Testis (tissue), 3 donors: Measurements from ENCODE around the gene PLXDC2. TPM values are rescaled to one million over a fixed set of nuclear protein-coding genes. Genes with fewer than 3 reads are reported as not detected.

Experiments used
- DNase-seq: peaks from one replicate; pipeline ENCODE4 v3.0.0-alpha.2; 2019
- H3K27ac ChIP-seq, 2 donors: fragments of 200-600 bp; sonication (generic); one replicate each; pipeline ENCODE4 v1.5.1; 2019
- H3K27me3 ChIP-seq: fragments of 200-600 bp; sonication (generic); one replicate; pipeline ENCODE4 v1.5.1; 2019
- H3K36me3 ChIP-seq: fragments of 200-600 bp; sonication (generic); one replicate; pipeline ENCODE4 v1.5.1; 2017; ENCODE audit warnings: low read depth; ENCODE audit errors: missing control alignments
- H3K4me1 ChIP-seq: fragments of 200-600 bp; sonication (generic); one replicate; pipeline ENCODE4 v1.5.1; 2019
- H3K4me3 ChIP-seq, 2 donors: fragments of 200-600 bp; sonication (generic); one replicate each; pipeline ENCODE4 v1.5.1; 2017 to 2019
- H3K9me3 ChIP-seq: fragments of 200-600 bp; sonication (generic); one replicate; pipeline ENCODE4 v1.5.1; 2017
- CTCF ChIP-seq, 3 experiments: fragments of 450-650 bp in 2 of 3; fragments of 200-600 bp in 1 of 3; sonication (generic) in 1 of 3; IDR thresholded peaks; one replicate each; pipeline ENCODE4 v1.5.1; 2016 to 2019; ENCODE audit warnings: antibody characterized with exemption in 3 of 3, mild to moderate bottlenecking in 2 of 3, moderate library complexity in 1 of 3
- POLR2A ChIP-seq: fragments of 450-650 bp; IDR thresholded peaks from one replicate; pipeline ENCODE4 v1.6.1; 2017; ENCODE audit warnings: antibody characterized with exemption, mild to moderate bottlenecking, moderate library complexity
- WGBS, 2 donors: methylation state at CpG; one replicate each; pipeline ENCODE4 v1.1.5; 2018; 5-methylcytosine and 5-hydroxymethylcytosine counted together
- intact Hi-C: fragments of 100-400 bp; cut with DNase I; formaldehyde crosslinking; loops from one replicate; pipeline ENCODE4 v1.15.1; 2023; ENCODE audit warnings: low total_unique reads
- polyA plus RNA-seq: library from polyadenylated mRNA; stranded (reverse); fragments of 350-450 nt; fragmentation: Illumina TruSeq; extraction: RNeasy Lipid Tissue Mini Kit (QIAGEN cat#74804); gene quantifications from one replicate; pipeline ENCODE4 v1.2.3, GENCODE V29; 2014; ENCODE audit warnings: low read depth, low replicate concordance; ENCODE audit not compliant: insufficient read depth
- total RNA-seq, 2 donors: library from RNA; depleted of rRNA; stranded (reverse); fragments of >200 nt; gene quantifications; one replicate each; pipeline ENCODE4 v1.2.3, GENCODE V29; 2016

The PLXDC2 gene
- total and polyA plus RNA-seq, 3 donors from 2014 or later = 27.5 to 81.7 (median 53.6) TPM

GRCh38 chr10:20020677-20021076 lies 204.4 kb downstream of the PLXDC2 start:
- Histone ChIP-seq H3K4me1 (no peaks in the 10 kb centered on the region), H3K27me3 (no peaks in the 10 kb centered on the region), H3K27ac (no peak overlapping the region), H3K9me3 (no peaks in the 10 kb centered on the region), H3K4me3 (no peak overlapping the region), H3K36me3 (no peaks in the 10 kb centered on the region)
- DNase-seq = no peak
- TF ChIP-seq CTCF (IDR thresholded peaks at IDR 0.05) = no peak
- no peak for TF ChIP-seq POLR2A
- intact Hi-C loops = no loop called here
- 48 to 96% methylated on average over 1 of the region's 1 CpG for WGBS, 2 donors

DNA sequence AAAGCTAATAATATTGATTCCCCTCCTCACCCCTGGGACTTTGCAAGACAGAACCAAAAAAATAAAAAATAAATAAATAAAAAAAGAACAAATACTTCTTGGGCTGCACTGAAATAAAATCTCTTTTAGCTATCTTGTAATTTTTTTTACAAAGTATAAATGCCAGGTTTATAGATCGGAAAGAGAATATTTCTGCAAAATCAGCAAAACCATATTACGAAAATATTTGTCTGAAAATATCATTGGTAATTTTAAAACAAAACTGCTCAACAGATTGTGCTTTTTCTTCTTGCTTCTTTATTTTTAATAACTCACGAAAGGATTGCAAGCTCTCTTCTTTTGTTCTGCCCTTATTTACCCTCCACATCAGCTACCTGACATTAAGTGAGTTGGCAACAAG lies 213.3 kb downstream of the PLXDC2 start:
- H3K9me3 ChIP-seq = no peaks in the 10 kb centered on the region
- DNase-seq = no peak
- WGBS, 2 donors = 65 to 72% methylated on average over 3 of the region's 3 CpGs
- no peak for TF ChIP-seq POLR2A
- no peak for TF ChIP-seq CTCF (IDR thresholded peaks at IDR 0.05)
- no peak overlapping the region for H3K27ac ChIP-seq
- intact Hi-C loops = no loop called here
- no peaks in the 10 kb centered on the region for H3K36me3 ChIP-seq
- peaks cover 8% of the 10 kb centered on the region for H3K4me1 ChIP-seq
- H3K27me3 ChIP-seq = no peaks in the 10 kb centered on the region
- H3K4me3 ChIP-seq = no peak overlapping the region

DNA sequence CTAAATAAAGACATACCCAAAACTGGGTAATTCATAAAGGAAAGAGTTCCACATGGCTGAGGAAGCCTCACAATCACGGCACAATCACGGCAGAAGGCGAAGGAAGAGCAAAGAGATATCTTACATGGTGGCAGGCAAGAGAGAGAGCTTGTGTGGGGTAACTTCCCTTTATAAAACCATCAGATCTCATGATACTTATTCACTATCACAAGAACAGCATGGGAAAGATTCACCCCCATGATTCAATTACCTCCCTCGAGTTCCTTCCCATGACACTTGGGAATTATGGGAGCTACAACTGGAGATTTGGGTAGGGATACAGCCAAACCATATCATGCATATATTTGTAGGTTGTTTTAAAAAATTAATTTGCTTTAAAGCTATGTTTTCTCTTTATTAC lies 217.2 kb downstream of the PLXDC2 start:
- H3K36me3 ChIP-seq = no peaks in the 10 kb centered on the region
- intact Hi-C loops = no loop called here
- H3K4me3 ChIP-seq = no peak overlapping the region
- H3K27ac ChIP-seq = no peak overlapping the region
- peaks cover 8% of the 10 kb centered on the region for H3K4me1 ChIP-seq
- WGBS, 2 donors = 85 to 87% methylated on average over 4 of the region's 4 CpGs
- H3K27me3 ChIP-seq = no peaks in the 10 kb centered on the region
- TF ChIP-seq POLR2A (no peak), CTCF (IDR thresholded peaks at IDR 0.05) (no peak)
- DNase-seq = no peak
- no peaks in the 10 kb centered on the region for H3K9me3 ChIP-seq

- no peaks in the 10 kb centered on the region for H3K4me1 ChIP-seq
- intact Hi-C loops = no loop called here
- no peaks in the 10 kb centered on the region for H3K9me3 ChIP-seq
- no peak overlapping the region for H3K4me3 ChIP-seq
- WGBS, 2 donors = 79 to 83% methylated on average over 2 of the region's 2 CpGs
- H3K36me3 ChIP-seq = no peaks in the 10 kb centered on the region
- TF ChIP-seq CTCF (IDR thresholded peaks at IDR 0.05) (no peak), POLR2A (no peak)
- no peak for DNase-seq
- no peak overlapping the region for H3K27ac ChIP-seq
- no peaks in the 10 kb centered on the region for H3K27me3 ChIP-seq
These were observed 218.5 kb downstream of the PLXDC2 start for GRCh38 chr10:20034732-20035131.

- no peak for DNase-seq
- intact Hi-C loops = no loop called here
- H3K9me3 ChIP-seq = no peaks in the 10 kb centered on the region
- TF ChIP-seq POLR2A (no peak), CTCF (IDR thresholded peaks at IDR 0.05) (no peak)
- no peak overlapping the region for H3K27ac ChIP-seq
- no peak overlapping the region for H3K4me3 ChIP-seq
- WGBS, 2 donors = 86 to 95% methylated on average over 6 of the region's 6 CpGs
- H3K4me1 ChIP-seq = no peaks in the 10 kb centered on the region
- H3K36me3 ChIP-seq = no peaks in the 10 kb centered on the region
- H3K27me3 ChIP-seq = no peaks in the 10 kb centered on the region
These were observed 223.8 kb downstream of the PLXDC2 start for GRCh38 chr10:20040012-20040411.
